GM18873 (cell line): Measurements from ENCODE around the gene CNTN6.
"Not testable (repeated sequence)": the region's sequence is repeated elsewhere in the genome, so short reads cannot be mapped to it uniquely, and the experiment has no call there.

Experiments
- ATAC-seq: cut with Tn5 transposase; IDR thresholded peaks from one replicate; pipeline ENCODE4 v1.9.1; 2021; ENCODE audit warnings: mild to moderate bottlenecking, moderate library complexity, moderate number of reproducible peaks; ENCODE audit not compliant: unreplicated experiment, low FRiP score

The CNTN6 gene

GRCh38 chr3:1272546-1273265 lies 179.9 kb downstream of the CNTN6 start:
- ATAC-seq = no peak

DNA sequence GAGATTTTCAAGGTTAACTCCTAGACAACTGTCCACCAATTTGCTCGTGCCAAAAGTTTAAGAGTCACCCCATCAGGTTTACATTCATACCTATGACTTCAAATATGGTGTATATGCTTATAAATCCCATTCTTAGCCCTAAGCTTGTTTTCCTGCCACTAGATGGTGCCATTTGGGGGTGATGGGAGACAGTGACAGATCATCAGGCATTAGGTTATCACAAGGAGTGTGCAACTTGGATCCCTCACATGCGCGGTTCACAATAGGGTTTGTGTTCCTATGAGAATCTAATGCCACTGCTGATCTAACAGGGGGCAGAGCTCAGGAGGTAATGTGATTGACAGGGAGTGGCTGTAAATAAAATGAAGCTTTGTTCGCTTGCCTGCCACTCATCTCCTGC lies 182.7 kb downstream of the CNTN6 start:
- no peak for ATAC-seq

DNA sequence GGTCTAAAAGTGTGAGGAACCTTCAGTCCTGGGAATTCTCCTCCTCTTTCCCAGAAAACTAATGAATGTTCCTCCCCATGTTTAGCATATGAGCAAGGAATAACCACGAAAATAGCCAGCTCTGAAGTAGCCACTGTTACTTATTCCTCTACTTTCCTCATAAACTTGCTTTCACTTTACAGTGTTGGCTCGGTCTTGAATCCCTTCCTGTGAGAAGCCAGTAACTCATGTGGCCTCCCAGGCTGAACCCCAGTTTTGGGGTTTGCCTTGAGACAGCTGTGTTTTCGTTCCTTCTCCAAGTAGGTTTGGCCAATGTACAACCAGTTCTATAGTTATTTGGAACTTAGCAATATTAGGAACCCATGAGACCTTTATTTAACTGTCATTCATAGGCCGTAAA lies 195.0 kb downstream of the CNTN6 start:
- ATAC-seq = no peak

- ATAC-seq = no peak
These were observed 196.1 kb downstream of the CNTN6 start for GRCh38 chr3:1288805-1289494.

- no peak for ATAC-seq
These were observed 199.8 kb downstream of the CNTN6 start for GRCh38 chr3:1292571-1293071.

DNA sequence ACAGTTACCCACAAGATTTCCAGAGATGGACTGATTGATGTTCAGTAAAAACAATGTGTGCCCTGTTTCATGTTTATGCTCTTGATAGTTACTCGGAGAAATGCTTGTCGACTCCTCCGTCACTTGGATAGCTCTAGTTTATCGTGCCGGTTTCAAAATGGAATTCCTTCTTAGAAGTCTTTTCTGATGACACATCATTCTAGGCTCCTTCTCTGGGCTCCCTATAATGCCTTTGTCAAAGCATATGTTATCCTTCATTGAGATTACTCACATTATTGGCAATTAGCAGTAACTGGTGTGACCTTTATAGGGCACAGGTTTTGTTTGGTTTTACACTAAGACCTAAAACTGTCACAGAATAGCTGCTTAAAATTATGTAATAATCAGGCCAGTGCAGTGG lies 201.8 kb downstream of the CNTN6 start:
- no peak for ATAC-seq

- ATAC-seq = no peak
These were observed 225.6 kb downstream of the CNTN6 start for GRCh38 chr3:1318296-1319005.

- no peak for ATAC-seq
These were observed 233.7 kb downstream of the CNTN6 start for GRCh38 chr3:1326546-1326945.

- ATAC-seq = no peak
These were observed 237.3 kb downstream of the CNTN6 start for GRCh38 chr3:1330107-1330506.

DNA sequence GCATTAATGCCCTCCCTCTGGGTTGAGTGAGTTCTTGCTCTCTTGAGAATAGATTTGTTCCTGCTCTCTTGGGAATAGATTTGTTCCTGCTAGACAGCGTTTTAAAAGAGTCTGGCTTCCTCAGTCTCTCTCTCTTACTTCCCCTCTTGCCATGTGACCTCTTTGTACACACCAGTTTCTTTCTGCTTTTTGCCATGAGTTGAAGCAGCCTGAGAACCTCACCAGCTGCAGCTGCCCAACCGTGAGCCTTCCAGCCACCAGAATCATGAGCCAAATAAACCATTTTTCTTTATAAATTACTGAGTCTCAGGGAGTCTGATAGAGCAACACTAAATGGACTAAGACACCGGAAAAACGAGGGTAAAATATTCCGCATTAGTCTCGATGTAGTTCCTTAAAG lies 253.6 kb downstream of the CNTN6 start:
- no peak for ATAC-seq

GRCh38 chr3:1348547-1348946 lies 255.7 kb downstream of the CNTN6 start:
- no peak for ATAC-seq

DNA sequence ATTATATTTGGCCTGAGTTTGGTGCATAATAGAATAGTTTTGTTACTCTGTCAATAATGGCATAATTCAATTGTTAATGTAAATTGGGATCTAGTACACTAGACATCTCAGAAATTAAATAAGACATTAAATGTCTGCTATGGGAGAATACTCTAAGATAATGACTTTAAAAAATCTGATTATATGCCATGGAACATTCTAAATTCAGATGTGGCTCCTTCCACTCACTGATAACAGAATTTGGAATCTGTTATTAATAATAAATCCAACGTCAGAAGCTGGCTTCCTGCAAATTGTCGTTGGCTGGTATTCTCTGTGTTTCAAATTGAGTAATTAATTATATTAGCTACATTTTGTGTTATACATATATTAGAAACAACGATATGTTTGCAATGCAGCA lies 258.1 kb downstream of the CNTN6 start:
- no peak for ATAC-seq

DNA sequence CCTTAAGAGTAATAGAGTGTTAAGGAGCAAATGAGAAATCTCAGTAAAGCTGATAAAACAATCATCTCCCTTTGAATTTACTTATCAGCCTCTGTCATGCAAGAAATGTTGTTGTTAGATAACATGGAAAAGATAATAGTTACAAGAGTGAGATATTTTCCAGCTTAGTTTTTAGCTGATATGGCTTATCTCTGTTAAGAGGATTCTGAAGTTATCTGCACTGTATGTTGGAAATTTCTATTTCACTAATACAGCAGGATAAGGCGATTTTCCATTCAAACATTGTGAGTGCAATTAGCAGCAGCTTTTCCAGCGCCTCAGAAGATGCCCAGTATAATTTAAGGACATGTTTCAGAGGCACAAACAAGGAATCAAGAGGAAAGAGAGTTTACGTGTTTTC lies 262.9 kb downstream of the CNTN6 start:
- ATAC-seq = no peak

- no peak for ATAC-seq
These were observed 263.3 kb downstream of the CNTN6 start for GRCh38 chr3:1356101-1356500.

GRCh38 chr3:1365528-1365927 lies 272.7 kb downstream of the CNTN6 start:
- ATAC-seq = no peak

DNA sequence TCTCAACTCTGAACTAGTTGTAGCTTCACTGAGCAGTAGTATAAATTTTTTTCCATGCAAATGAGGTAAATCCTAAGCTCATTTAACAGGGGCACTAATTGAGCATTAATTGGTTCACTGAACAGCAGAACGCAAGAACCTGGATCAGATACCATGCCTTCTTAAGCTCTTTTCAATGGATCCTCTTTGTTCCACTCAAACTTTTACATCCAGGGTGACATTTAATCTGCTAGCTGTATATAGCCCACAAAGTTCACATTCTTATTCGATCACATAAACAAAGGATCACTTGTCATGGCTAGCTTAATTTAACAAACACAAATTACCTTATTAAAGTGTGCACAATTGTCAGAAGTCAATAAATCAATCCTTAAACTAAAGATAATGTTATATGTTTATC lies 281.6 kb downstream of the CNTN6 start:
- no peak for ATAC-seq

GRCh38 chr3:1375145-1375544 lies 282.3 kb downstream of the CNTN6 start:
- no peak for ATAC-seq

DNA sequence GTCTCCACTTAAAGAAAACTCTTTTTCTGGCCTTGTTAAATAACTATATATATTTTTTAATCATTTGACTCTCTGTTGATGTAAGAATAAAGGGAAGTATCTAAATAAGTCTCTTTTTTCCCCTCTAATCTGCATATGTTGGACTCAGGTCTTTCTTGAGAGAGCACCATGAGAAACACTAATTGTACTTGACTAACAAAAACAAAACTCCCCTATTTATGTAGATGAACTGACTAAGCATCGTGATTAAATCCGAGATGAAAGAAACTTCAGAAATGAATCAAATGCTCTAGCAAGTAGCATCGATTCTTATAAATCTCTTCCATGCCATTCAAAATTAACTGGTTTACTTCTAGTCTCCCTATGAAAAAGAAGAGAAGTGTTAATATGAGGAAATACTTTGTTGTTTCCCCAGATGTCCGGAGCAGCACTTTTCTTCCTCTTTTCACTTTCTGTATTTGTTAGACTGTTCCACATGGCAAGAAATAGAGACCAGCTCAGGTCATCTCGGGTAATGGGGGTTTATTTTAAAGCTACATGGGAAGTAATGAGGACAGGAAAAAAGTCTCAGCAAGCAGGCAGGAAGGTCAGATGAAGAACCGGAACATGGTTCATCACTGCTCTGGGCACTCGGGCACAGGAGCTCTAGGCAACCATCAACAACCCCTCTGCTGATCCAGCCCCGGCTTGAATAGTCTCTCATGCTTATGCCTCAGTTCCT lies 288.3 kb downstream of the CNTN6 start:
- ATAC-seq = peak; percentile 73

DNA sequence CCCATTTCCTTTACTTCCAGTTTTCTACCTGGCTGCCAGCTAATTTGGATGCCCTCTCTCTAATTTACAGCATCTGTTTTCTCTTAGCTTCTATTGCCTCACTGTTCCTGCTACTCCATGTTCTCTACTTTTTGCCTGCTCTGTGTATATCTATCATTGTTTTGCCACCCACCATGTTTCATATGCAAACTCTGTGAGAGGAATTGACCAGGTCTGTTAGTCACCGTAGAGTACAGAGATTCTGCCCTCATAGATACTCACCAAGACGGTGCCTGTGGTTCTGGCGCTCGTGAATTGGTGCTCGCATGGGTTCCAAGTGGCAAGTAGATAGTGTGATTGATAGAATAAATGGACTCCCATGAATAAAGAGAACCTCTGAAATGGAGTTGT lies 288.8 kb downstream of the CNTN6 start:
- ATAC-seq = peak; percentile 26

- not testable (repeated sequence) for ATAC-seq
These were observed 294.6 kb downstream of the CNTN6 start for GRCh38 chr3:1387396-1387905.

DNA sequence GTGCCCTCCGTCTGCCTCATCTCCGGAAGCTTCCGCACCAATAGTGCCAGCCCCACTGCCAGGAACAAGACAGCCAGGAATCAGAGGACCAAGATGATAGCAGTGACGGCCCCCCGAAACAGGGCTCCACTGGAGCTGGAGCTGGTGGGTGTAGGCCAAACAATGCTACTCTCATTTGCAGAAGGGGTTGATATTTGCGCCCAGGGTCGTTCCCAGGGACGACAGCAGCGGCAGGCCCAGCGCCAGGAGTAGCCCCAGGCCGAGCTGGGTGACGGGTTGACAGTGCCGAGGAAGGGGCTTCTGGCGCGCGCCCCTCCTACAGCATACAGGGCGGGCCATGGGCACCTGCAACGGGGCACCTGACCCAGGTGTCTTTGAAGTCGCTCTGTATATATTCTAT lies 301.4 kb downstream of the CNTN6 start:
- ATAC-seq = no peak
